Fibroblast of lung (primary cell): Measurements from ENCODE around the gene MBNL3.

Source experiments
- EZH2 ChIP-seq: IDR thresholded peaks from 2 replicates; pipeline ENCODE4 v1.5.1; 2012; ENCODE audit warnings: low read length, control low read depth, mild to moderate bottlenecking; ENCODE audit errors: missing control alignments
- TF ChIP-seq, protein P1 (sequence below), 2 donors: IDR thresholded peaks in 1 of 2; conservative IDR thresholded peaks in 1 of 2; 1 replicate in 1 of 2; 2 replicates in 1 of 2; pipeline ENCODE4 v1.5.1; 2011 to 2012; ENCODE audit warnings: low read length in 2 of 2, control low read depth in 1 of 2, inconsistent platforms in 1 of 2, low read depth in 1 of 2, mild to moderate bottlenecking in 1 of 2

DNA sequence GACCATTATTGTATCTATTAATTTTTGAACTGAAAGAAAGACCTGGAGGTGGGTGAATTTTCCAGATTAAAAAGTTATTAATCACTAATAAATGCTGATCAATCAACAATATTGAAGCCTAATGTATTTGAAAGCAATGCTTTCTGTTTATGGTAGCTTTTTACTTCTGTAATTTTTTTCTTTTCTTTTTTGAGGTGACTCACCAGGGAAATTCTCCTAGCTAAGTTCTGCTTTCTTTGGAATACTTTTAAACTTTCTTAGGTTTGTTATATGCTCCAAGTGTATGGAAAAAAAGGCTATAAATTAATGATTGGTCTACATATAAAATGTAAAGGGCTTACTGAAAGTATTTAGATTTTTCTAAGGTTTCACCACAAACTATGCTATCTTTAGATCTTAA lies 94.2 kb downstream of the MBNL3 start:
- no peak for TF ChIP-seq EZH2
- TF ChIP-seq, protein P1, sequence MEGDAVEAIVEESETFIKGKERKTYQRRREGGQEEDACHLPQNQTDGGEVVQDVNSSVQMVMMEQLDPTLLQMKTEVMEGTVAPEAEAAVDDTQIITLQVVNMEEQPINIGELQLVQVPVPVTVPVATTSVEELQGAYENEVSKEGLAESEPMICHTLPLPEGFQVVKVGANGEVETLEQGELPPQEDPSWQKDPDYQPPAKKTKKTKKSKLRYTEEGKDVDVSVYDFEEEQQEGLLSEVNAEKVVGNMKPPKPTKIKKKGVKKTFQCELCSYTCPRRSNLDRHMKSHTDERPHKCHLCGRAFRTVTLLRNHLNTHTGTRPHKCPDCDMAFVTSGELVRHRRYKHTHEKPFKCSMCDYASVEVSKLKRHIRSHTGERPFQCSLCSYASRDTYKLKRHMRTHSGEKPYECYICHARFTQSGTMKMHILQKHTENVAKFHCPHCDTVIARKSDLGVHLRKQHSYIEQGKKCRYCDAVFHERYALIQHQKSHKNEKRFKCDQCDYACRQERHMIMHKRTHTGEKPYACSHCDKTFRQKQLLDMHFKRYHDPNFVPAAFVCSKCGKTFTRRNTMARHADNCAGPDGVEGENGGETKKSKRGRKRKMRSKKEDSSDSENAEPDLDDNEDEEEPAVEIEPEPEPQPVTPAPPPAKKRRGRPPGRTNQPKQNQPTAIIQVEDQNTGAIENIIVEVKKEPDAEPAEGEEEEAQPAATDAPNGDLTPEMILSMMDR (conservative IDR thresholded peaks at IDR 0.05 in 1 of 2, IDR thresholded peaks at IDR 0.05 in 1 of 2; ENCODE audit: low read depth in 1 of 2, low read length in 2 of 2): no peak
